GM23338 (cell line): ENCODE results near the gene MXRA7.

Experiments
- CREB1 ChIP-seq: fragments of 250-450 bp; sonication (Bioruptor Pico); IDR thresholded peaks from 2 replicates; pipeline ENCODE4 v1.5.0; 2020; ENCODE audit warnings: low read depth, mild to moderate bottlenecking, moderate library complexity
- CTCF ChIP-seq, 2 experiments: fragments of 200-600 bp in 1 of 2; sonication (generic) in 1 of 2; conservative IDR thresholded peaks; 2 replicates each; pipeline versions ENCODE4 v1.5.1 to v1.6.1; 2016 to 2017; ENCODE audit warnings: antibody characterized with exemption in 2 of 2, low read depth in 2 of 2, mild to moderate bottlenecking in 2 of 2, moderate library complexity in 1 of 2
- ETS1 ChIP-seq: IDR thresholded peaks from 2 replicates; pipeline ENCODE4 v1.6.1; 2016; ENCODE audit warnings: antibody characterized with exemption
- EZH2 ChIP-seq: fragments of 200-600 bp; sonication (generic); IDR thresholded peaks from one replicate; pipeline ENCODE4 v1.8.0; 2017; ENCODE audit warnings: antibody characterized with exemption, mild to moderate bottlenecking, low read depth; ENCODE audit not compliant: unreplicated experiment
- EZH2phosphoT487 ChIP-seq: fragments of 200-600 bp; sonication (generic); IDR thresholded peaks from one replicate; pipeline ENCODE4 v1.8.1; 2018; ENCODE audit warnings: antibody characterized with exemption; ENCODE audit not compliant: unreplicated experiment
- JUNB ChIP-seq: IDR thresholded peaks from one replicate; pipeline ENCODE4 v1.6.1; 2016; ENCODE audit warnings: antibody characterized with exemption; ENCODE audit not compliant: unreplicated experiment
- NANOG ChIP-seq: IDR thresholded peaks from 2 replicates; pipeline ENCODE4 v1.6.1; 2016; ENCODE audit warnings: antibody characterized with exemption, borderline replicate concordance
- POLR2AphosphoS5 ChIP-seq: IDR thresholded peaks from 2 replicates; pipeline ENCODE4 v1.6.1; 2016; ENCODE audit warnings: antibody characterized with exemption, low read depth
- REST ChIP-seq: IDR thresholded peaks from one replicate; pipeline ENCODE4 v1.6.1; 2018; ENCODE audit warnings: antibody characterized with exemption; ENCODE audit not compliant: unreplicated experiment
- STAT1 ChIP-seq: IDR thresholded peaks from one replicate; pipeline ENCODE4 v1.6.1; 2016; ENCODE audit warnings: antibody characterized with exemption; ENCODE audit not compliant: unreplicated experiment
- ZNF114 ChIP-seq: fragments of 250-450 bp; sonication (Bioruptor Pico); IDR thresholded peaks from 2 replicates; pipeline ENCODE4 v1.5.0; 2020; ENCODE audit warnings: mild to moderate bottlenecking, moderate library complexity
- ZNF331 ChIP-seq: fragments of 250-450 bp; sonication (Bioruptor Pico); IDR thresholded peaks from 2 replicates; pipeline ENCODE4 v1.5.0; 2020; ENCODE audit warnings: low read depth, mild to moderate bottlenecking, moderate library complexity
- ZNF462 ChIP-seq: fragments of 250-450 bp; sonication (Bioruptor Pico); IDR thresholded peaks from 2 replicates; pipeline ENCODE4 v1.5.0; 2020; ENCODE audit warnings: mild to moderate bottlenecking, moderate library complexity

GRCh38 chr17:76704805-76705204, 6.0 kb downstream of the MXRA7 start:
- TF ChIP-seq CTCF (conservative IDR thresholded peaks at IDR 0.05; ENCODE audit: low read depth in 2 of 2) (no peak), EZH2 (no peak), POLR2AphosphoS5 (no peak), CREB1 (CRISPR knock-in tag) (no peak), ZNF114 (CRISPR knock-in tag) (no peak), REST (no peak), JUNB (no peak), ZNF462 (no peak), EZH2phosphoT487 (no peak), ETS1 (no peak), ZNF331 (no peak), STAT1 (no peak), NANOG (no peak)
